ENCODE data around the gene TMEM253. TPM values are rescaled to one million over a fixed set of nuclear protein-coding genes. Genes with fewer than 3 reads are reported as not detected.

Gene TMEM253
- total RNA-seq, 1 experiment from 2014 or later = 0.59 TPM

DNA sequence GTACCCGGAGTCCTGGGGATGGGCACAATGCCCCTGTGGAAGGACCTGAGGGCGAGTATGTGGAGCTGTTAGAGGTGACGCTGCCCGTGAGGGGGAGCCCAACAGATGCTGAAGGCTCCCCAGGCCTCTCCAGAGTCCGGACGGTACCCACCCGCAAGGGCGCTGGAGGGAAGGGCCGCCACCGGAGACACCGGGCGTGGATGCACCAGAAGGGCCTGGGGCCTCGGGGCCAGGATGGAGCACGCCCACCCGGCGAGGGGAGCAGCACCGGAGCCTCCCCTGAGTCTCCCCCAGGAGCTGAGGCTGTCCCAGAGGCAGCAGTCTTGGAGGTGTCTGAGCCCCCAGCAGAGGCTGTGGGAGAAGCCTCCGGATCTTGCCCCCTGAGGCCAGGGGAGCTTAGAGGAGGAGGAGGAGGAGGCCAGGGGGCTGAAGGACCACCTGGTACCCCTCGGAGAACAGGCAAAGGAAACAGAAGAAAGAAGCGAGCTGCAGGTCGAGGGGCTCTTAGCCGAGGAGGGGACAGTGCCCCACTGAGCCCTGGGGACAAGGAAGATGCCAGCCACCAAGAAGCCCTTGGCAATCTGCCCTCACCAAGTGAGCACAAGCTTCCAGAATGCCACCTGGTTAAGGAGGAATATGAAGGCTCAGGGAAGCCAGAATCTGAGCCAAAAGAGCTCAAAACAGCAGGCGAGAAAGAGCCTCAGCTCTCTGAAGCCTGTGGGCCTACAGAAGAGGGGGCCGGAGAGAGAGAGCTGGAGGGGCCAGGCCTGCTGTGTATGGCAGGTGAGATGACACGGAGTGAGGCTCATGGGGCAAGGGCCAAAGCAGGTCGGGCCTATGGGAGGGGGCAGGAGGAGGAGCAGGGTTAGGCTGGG lies 26.2 kb upstream of the TMEM253 start:
- Histone ChIP-seq H3K27me3 (ENCODE audit: insufficient read depth, low read length) (no peaks in the 10 kb centered on the region), H3K9me2 (ENCODE audit: insufficient read depth) (no peaks in the 10 kb centered on the region), H4K20me1 (ENCODE audit: insufficient read depth) (no peaks in the 10 kb centered on the region), H3K9me3 (ENCODE audit: control insufficient read depth in 1 of 2, insufficient read depth in 1 of 2, low read depth in 1 of 2, low read length in 2 of 2) (no peaks in the 10 kb centered on the region), H2AFZ (ENCODE audit: low read depth, low read length, poor library complexity, severe bottlenecking) (no peak overlapping the region), H3K79me2 (ENCODE audit: insufficient read depth, low read length) (no peaks in the 10 kb centered on the region), H3K36me3 (ENCODE audit: control insufficient read depth in 1 of 2, insufficient read depth in 2 of 2, low read length in 2 of 2) (no peaks in the 10 kb centered on the region; a peak in 1 of 4 replicates), H3K4me3 (replicated peaks in 1 of 2; ENCODE audit: low read depth in 1 of 2, low read length in 2 of 2) (no peak overlapping the region), H3K9ac (ENCODE audit: low read length) (no peak overlapping the region), H3K27ac (ENCODE audit: low read depth, low read length) (no peak overlapping the region), H3K4me1 (ENCODE audit: control insufficient read depth in 1 of 2, insufficient read depth in 2 of 2, low read length in 2 of 2) (peaks cover 2 to 15% of the 10 kb centered on the region in 2 experiments), H3K4me2 (ENCODE audit: low read length) (no peak overlapping the region)
- POLR2A ChIA-PET = no interaction called here
- RAD21 ChIA-PET (ENCODE audit: low non-redundant PET in 1 of 2, low total read pairs in 2 of 2, uncharacterized antibody in 2 of 2, unreplicated experiment in 2 of 2) = no interaction called here
- ATAC-seq (no peak), DNase-seq (ENCODE audit: low read depth, low spot score) (no peak)
- CTCF ChIA-PET = interaction anchor here (0.8 kb wide), 2 partner anchors 18 to 60 kb away, joined by 3 read pairs; no protein-coding TSS in a partner anchor
- intact Hi-C loops (cut with micrococcal nuclease) = no loop called here
- BruUV-seq (replicated peaks) = no TSS peak
- TF ChIP-seq EZH2phosphoT487 (IDR thresholded peaks at IDR 0.05; ENCODE audit: borderline replicate concordance) (no peak), ZFX (IDR thresholded peaks at IDR 0.05) (no peak), SIN3A (IDR thresholded peaks at IDR 0.05; ENCODE audit: low read depth) (no peak), CBX3 (IDR thresholded peaks at IDR 0.05; ENCODE audit: low read depth) (no peak), POLR2A (IDR thresholded peaks at IDR 0.05; ENCODE audit: borderline replicate concordance, extremely low read depth, insufficient read depth, insufficient read length) (no peak), EZH2 (IDR thresholded peaks at IDR 0.05) (no peak), CEBPB (IDR thresholded peaks at IDR 0.05; ENCODE audit: low read depth) (no peak), EGR1 (IDR thresholded peaks at IDR 0.05; ENCODE audit: low read depth) (no peak), YY1 (IDR thresholded peaks at IDR 0.05; ENCODE audit: extremely low read depth, insufficient replicate concordance, low read depth, low read length) (no peak), POLR2AphosphoS5 (IDR thresholded peaks at IDR 0.05; ENCODE audit: low read depth, low read length) (no peak), MAX (IDR thresholded peaks at IDR 0.05) (no peak), RAD21 (IDR thresholded peaks at IDR 0.05; ENCODE audit: low read depth) (no peak), JUND (IDR thresholded peaks at IDR 0.05) (no peak), ZNF274 (IDR thresholded peaks at IDR 0.05; ENCODE audit: low read depth, low read length) (no peak)
- TF ChIP-seq, protein P1, sequence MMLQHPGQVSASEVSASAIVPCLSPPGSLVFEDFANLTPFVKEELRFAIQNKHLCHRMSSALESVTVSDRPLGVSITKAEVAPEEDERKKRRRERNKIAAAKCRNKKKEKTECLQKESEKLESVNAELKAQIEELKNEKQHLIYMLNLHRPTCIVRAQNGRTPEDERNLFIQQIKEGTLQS (IDR thresholded peaks at IDR 0.05) = no peak
- TF ChIP-seq, protein P2, sequence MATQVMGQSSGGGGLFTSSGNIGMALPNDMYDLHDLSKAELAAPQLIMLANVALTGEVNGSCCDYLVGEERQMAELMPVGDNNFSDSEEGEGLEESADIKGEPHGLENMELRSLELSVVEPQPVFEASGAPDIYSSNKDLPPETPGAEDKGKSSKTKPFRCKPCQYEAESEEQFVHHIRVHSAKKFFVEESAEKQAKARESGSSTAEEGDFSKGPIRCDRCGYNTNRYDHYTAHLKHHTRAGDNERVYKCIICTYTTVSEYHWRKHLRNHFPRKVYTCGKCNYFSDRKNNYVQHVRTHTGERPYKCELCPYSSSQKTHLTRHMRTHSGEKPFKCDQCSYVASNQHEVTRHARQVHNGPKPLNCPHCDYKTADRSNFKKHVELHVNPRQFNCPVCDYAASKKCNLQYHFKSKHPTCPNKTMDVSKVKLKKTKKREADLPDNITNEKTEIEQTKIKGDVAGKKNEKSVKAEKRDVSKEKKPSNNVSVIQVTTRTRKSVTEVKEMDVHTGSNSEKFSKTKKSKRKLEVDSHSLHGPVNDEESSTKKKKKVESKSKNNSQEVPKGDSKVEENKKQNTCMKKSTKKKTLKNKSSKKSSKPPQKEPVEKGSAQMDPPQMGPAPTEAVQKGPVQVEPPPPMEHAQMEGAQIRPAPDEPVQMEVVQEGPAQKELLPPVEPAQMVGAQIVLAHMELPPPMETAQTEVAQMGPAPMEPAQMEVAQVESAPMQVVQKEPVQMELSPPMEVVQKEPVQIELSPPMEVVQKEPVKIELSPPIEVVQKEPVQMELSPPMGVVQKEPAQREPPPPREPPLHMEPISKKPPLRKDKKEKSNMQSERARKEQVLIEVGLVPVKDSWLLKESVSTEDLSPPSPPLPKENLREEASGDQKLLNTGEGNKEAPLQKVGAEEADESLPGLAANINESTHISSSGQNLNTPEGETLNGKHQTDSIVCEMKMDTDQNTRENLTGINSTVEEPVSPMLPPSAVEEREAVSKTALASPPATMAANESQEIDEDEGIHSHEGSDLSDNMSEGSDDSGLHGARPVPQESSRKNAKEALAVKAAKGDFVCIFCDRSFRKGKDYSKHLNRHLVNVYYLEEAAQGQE (IDR thresholded peaks at IDR 0.05; ENCODE audit: low read depth) = no peak
